GM18873 (cell line): ENCODE data around the gene COX7A2.

Experiments
- ATAC-seq: cut with Tn5 transposase; IDR thresholded peaks from one replicate; pipeline ENCODE4 v1.9.1; 2021; ENCODE audit warnings: mild to moderate bottlenecking, moderate library complexity, moderate number of reproducible peaks; ENCODE audit not compliant: unreplicated experiment, low FRiP score

The COX7A2 gene

DNA sequence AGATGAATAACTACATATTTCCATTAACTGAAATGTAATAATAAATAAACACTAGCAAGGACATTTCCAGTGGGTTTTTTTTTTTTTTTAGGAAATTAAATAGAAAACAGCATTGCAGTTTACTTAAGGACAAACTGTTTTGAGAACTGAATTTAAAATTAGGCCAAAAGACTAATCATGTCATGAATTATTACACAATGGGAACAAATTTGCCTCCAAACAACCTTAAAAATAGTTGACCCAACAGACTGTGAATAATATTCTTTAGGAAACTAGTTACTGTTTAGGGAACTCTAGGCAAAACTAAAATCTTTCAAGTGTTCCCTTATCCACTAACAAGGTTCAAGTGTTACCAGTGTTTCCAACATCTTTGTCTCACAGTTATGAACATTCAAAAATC lies 21.3 kb downstream of the COX7A2 start:
- ATAC-seq, result no peak

DNA sequence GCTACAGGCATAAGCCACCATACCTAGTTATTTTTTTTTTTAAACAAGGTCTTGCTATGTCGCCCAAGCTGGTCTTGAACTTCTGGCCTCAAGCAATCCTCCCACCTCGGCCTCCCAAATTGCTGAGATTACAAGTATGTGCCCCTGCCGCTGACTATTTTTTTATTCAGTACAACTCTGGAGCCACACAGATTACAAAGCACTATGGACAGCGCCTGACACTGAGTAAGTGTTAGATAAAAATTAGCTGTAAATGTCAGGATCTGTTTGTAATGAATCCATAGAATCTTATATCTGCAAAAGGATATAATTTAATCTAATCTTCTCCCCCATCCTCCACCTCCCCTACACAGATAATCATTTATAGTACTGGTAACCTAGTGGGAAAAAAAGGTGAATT lies 22.5 kb downstream of the COX7A2 start:
- no peak for ATAC-seq

DNA sequence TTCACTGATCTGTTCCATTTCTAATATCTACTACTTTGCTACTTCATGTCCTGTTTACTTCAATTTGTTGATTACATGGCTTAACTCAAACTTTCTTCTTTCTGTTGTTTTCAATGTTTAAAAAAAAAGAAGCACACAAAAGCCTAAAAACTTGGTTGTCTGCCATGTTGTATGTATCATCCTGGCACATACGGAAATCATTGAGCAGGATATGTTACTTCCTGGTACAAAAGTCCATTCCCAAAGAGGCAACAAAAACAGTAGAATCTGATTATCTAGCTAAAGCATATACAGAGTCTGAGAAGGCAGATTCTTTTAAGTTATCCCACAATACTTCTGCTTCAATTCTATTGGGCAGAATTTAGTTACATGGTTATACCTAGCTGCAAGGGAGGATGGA lies 23.2 kb downstream of the COX7A2 start:
- no peak for ATAC-seq

DNA sequence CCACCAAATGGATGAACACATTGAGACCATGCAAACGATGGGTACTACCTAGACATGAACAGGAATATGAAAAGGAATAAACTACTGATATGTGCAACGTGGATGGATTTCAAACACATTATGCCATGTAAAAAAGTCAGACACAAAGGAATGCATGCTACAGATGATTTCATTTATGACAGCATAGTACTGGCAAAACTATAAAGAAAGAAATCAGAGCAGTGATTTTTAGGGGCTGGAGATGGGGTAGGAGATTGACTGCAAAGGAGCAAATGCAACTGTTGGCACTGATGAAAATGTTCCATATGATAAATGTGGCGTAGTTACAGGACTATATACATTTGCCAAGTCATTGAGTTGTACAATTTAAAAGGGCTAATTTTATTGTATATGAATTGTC lies 24.3 kb downstream of the COX7A2 start:
- ATAC-seq, result no peak

DNA sequence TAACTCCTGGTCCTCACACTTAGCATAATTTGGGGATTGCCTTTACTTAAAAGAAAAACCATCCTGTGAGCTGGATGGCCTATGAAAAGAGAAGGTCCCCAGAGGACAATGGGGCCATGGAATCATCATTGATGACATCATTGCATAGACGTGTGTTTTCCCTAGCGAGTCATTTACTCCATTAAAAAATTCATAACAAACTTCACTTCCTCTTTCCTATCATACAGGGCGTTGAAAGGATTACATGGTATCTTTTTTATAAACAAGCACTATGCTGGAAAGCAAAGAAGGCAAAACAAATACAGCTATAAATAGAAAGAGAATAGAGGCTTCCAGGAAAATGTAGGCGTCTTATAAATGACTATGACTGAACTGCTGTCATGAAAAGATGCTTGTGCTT lies 26.4 kb downstream of the COX7A2 start:
- ATAC-seq, result no peak

DNA sequence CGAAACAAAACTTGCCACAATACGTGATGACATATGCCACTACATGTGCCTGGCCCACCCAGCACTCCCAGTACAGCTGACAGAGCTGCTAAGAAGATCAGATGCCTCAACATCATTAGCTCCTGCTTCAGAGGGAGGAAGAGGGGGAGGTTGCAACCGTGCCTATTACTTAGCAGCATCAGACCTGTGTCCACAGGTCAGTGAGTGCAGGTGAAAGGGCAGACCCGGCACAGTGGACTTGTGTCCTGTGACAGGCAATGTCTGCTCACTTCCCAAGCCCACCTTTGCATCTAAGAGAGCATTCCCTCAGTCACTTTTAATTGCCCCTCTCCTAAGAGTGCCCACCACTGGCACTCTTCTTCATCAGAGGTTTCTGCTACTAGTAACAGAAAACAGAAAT lies 28.3 kb downstream of the COX7A2 start:
- no peak for ATAC-seq

DNA sequence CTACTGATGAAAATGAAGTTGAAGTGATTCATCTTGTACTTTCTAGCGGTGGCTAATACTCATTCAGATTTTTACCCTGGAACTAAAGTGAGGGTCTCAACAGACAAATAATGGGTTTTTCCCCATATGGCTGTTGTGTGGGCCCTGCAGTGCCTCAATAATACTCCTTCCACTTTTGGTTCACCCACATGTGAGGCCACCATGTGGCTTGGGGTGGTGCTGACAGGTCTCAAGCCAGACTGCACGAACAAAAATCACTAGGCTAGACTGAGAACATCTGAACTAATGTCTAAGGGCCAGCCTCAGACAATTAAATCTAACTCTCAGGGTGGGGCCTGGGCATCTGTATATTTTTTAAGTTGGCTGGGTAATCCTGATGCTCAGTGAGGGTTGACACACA lies 29.9 kb downstream of the COX7A2 start:
- no peak for ATAC-seq

DNA sequence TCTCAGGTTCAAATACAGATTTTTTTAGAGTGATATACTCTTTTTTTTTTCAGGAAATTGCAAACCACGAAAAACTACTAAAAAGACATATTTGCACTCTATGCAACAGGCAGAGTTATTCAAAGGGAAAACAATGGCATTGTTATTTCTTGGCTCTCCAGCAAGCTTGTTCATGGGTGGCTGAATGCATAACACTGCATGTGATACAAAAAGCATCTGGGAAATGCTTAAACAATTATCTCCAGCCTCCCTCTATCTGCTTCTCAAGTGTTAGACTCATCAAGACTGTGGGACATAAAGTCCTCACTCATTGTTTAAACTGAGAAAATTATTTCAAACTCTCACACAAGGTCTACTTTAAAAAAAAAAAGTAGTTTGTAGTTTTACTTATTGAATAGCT lies 30.5 kb downstream of the COX7A2 start:
- ATAC-seq, result no peak

DNA sequence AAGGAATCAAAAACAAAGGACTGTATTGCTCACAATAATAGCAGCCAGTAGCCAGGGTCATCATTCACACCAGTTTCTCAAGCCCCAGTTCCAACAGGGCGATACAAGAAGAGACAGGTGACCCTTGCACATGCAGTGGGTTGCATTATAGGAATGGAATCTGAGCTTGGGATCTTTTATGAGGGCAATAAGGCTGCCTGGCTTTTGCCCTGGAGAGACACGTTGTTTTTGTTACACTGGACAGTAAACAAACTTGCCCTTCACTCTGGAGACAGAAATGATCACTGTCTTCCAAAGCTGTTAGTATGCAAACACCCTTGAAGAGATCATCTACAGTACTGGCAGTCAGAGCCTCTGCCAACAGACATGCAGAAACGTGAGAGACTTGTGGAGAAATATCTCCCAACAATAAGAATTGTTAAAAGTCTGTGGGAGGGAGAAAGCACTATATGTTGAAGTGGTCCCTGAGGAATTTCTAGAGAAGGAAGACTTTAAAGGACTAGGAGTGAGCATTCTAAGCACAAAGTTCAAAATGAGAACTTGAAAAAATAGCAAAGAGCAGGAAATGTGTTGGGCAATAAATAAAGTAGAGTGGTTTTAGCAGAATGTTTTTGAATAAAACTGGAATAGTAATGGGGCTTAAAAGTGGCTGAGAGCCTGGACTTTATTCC lies 31.5 kb downstream of the COX7A2 start:
- ATAC-seq, result no peak

DNA sequence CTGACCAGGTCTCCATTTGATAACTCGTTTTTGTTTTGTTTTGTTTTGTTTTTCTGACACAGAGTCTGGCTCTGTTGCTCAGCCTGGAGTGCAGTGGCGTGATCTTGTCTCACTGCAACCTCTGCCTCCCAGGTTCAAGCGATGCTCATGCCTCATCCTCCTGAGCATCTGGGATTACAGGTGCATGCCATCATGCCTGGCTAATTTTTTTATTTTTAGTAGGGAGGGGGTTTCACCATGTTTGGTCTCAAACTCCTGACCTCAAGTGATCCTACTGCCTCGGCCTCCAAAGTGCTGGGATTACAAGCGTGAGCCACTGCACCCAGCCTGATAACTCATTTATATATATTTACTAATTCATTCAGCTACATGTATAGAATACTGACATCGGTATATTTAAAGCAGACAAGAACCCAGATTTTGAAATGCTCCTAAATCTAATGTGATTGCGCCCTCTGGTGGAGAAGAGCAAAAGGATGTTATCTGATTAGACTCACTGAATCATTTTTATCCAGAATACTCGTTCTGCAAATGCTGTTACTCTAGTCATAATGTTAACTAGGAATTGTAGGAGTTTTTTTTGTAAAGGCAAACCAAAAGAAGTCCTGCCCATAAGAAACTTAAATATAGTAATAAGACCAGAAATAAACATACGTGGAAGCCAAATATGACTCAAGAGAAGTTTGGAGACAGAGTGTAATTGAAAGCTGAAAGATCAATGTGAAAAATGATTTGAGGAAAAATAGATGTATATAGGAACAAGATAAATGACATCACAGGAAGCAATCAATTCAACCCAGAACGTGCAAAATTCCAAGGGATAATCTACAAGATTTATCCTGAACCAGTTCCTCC lies 32.5 kb downstream of the COX7A2 start:
- ATAC-seq, result no peak

DNA sequence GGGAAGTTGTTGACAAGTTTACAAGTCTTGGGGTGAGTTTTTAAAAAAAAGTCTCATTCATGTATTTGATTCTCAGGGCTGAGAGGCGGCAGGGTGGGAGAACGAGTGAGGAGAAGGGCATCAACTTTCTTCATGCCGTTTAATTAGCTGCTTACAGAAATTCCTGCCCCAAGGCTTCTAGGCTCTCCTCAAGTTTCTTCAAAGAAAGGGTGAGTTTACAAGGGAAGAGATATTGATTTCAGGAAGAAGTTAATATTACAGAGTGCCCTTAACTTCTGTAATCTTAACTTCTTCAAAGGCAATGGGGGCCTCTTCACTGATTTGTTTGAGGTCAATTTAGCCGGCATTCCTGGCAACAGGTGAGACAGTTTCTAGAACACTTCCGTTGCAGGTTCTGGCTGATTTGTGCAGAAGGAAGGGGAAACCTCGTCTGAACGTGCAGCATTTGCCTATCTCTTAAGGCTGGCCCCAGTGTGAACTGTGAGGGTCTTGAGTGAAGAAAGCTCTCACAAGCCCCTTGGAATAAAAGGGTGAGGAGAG lies 34.3 kb downstream of the COX7A2 start:
- no peak for ATAC-seq

DNA sequence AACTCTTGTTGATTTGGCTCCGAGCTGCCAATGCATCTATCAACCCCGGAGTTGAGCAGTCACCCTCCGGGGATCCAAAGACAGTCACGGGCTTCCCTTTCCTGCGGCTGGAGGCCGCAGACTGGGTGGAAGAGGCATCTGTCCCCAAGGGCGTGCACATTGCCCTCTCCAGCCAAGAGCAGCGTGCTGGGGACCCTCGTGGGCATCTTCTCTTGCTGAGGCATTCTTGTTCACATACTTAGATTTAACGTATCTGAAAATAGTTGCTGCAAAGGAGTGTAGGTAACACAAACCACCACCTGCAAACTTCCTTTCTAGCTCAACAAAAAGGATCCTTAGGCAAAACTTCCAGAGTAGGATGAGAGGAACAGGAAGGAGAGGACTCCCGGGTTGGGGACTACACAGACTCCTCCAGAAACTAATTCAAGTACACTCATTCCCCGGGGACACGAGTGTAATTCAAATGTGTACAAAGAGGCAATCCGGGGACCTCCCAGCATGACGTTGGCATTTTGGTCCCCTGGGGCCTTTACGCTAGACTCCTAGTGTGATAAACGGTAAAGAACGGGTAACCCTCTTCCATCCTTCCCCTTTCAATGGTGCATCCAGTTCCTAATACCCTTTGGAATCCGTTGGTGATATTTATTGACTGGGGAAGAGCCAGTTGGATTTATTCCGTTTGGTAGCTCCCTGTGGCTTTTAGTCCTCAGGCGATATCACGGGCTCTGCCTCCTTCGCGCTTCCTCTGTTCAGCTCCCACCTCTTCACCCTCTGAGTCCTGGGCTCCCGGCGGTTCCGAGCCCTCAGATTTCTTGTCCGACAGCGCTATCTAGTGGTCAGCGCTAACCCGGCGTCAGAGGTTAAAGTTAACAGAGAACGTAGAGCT lies 35.1 kb downstream of the COX7A2 start:
- peak; percentile 72 for ATAC-seq

DNA sequence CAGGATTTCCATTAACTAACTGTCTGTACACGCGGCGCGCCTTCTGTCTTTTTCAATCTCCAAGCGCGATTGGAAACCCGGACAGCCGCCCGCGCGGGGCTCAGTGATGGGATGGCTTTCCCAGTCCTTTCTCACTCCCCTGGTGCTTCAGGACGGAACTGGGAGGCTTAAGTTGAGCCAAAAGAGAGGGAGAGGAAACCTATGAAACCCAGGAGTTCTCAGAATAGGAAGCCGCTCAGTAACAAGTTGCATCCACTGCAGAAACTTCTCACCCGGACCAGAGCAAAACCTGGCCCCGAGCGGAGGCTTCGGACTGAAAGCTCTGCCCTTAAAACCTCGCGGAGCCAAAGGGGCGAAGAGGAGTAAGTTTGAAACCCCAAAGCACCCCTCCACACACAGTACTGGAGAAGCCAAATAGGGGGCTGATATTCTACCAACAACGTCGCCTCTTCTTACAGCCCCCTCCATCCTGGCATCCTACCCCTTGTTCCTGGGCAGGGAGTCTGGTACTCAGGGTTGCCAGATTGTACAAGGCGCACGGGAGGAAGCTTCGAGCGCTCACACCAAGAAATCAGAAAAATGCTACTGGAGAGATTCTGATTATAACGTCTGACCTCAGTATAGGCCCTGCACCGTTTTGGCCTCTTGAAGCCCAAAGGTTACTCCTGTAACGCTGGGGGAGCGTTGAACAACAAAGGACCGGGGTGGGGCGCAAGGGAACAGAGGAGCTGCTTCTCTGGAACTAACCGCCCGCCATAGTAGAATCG lies 36.8 kb downstream of the COX7A2 start:
- no peak for ATAC-seq

DNA sequence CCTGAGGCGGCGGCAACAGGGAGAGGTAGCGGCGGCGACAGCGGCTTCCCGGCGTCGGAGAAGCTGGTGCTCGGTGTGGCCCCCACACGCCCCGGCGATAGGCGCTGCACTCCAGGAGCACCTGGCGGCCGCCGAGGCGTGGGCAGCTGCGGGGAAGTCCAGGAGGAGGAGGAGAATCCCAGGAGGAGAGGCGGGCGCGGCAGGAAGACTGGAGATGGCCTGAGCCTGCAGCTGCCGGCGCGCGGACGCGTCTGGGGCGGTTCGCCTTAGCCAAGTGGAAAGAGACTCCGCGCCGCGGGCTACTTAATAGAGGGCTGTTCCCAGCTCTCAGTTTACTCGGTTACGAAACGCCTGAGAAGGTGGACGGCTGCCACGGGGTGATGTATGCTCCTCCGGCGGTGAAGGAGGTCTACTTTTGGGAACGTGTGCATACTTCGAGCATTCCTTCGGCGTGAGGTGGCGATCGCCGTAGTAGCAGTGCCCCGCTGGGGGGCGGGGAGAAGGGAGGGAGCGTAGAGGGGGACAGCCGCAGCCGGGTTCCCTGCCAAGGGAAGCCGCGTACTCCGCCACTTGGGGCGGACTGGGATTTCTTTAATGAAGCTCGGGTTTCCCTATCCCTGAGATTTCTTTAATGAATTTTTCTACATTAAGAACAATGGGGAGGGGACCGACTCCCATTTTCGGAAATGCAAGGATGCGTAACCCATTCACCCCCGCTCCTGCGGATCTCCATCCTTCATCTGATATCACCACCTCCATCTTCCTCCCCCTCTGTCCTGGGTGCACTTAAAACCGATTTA lies 37.6 kb downstream of the COX7A2 start, which contains the start of gene COL12A1:
Gene COL12A1 (minus strand): TSS at position 278 of the 800 bp plus-strand sequence. CDS start 3,261 bp downstream, outside the sequence.
- no peak for ATAC-seq

DNA sequence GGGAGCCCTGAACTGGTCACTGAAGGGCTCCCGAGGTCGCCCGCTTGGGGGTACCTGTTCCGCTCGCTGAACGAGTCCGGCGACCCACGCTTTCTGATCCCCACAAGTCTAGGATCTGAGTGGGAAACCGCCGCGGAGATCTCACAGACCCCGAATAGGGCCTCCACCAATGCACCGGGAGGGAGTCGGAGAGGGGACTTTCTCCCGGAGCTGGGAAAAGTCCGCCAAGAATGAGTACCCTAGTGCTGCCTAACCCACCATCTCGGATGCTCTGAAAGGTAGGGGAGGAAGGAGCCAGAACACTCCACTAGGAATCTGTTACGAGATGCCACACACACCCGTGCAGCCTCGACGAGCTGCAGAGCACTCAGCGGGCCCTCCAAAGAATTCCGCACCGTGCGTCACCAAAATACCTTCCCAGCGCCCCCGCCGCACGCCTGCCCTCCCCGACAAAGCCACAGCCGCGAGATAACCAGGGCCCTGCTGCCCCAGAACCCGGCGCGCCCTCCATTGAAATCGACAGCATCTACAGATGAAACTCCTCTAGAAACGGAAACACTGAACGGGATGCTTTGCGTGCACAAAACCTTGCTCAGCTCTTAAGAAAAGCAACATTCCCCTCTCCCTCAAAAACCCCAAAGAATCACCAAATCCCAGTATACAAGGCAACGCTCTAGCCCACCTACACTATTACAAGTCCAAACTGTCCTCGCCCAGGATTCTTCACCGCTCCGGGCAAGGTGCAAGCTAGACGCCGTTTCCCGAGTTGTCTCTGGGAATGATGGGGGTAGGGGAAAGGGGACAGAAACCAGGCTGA lies 38.4 kb downstream of the COX7A2 start:
- ATAC-seq, result no peak

DNA sequence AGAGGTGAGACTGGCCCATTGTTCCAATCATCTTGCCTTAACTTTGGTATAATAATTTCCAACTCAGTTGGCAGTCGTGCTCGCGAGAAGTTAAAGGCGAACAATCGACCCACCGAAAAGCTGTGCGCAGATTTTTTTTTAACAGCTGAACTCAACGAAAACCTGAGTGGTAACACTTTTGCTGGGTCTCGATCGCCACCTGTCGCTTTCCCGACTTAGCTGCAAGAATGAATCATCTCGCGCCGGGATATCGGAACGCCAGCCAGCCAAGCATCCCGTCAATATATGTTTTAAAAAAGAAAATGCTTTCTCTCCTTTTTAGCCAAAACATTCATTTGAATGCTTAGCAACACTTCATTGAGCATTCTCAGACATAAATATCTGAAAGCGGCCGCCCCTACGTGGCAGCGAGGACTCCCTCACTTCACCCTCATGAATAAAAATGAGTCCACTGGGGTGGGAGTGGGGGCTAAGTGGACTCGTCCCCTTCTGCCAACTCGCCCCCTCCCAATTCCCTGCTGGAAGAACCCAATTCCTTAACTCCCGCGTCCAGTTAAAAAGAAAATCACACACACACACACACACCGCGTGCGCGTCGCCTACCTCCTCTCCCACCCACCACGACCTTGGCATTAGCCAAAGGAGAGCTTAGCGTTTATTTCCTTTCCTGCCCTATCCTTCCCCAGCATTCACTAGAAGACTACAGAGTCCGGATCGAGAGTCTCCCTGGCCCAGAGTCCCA lies 39.2 kb downstream of the COX7A2 start:
- ATAC-seq, result no peak

DNA sequence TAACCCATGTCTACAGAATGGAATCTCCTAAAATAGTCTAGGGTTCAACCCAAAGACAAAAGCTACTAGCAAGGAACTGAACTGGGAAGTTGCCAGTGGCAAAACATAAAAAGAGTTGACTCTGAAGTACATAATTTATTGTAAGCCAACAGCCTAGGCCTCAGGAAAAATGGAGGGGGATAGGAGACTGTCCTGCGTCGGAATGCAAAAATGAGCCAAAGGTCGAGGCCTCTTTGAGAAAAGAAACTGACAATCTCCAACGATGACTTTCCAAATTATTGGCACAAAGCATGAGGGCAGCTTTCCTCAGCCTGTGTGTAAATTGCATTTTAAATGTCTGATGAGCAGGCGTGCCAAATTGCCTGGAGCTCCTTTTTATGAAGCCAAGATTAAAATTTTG lies 39.9 kb downstream of the COX7A2 start:
- ATAC-seq, result no peak

DNA sequence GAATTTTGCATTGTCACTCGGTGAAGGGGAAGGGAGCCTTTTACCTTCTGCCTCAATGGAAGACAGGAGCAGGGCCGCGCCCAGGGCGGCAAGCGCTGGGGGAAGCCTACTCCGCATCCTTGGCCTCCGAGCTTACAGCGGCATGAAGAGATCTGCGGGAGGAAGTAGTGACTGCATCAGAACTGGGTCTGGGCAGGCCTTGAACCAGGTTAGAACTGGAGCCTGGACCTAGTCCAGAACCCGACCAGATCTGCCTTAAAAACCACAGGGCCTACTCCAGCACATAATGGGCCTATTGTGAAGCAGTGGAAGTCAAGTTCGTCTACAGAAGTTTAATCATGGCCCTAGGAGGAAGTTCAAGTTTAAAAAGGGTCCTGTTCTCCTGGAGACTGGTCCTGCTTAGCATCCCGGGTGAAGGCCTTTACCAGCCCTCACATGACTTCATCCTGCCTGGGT lies 40.9 kb downstream of the COX7A2 start:
- ATAC-seq, result no peak
